COR-L47 (cell line): Measurements from ENCODE around the gene WDR37.

ENCODE experiments used
- DNase-seq: peaks from one replicate; lab custom pipeline; 2025; lab: John Stamatoyannopoulos, UW

The WDR37 gene

GRCh38 chr10:1169981-1170866, 114.0 kb downstream of the WDR37 start:
- no peak for DNase-seq

- DNase-seq: no peak
These were observed 114.6 kb downstream of the WDR37 start for GRCh38 chr10:1170867-1171180.

GRCh38 chr10:1171182-1171581, 115.0 kb downstream of the WDR37 start:
- DNase-seq: no peak

- DNase-seq: no peak
These were observed 115.4 kb downstream of the WDR37 start for GRCh38 chr10:1171586-1171985.

- no peak for DNase-seq
These were observed 116.2 kb downstream of the WDR37 start for GRCh38 chr10:1172256-1172984.

GRCh38 chr10:1173091-1173490, 116.9 kb downstream of the WDR37 start:
- DNase-seq: no peak

GRCh38 chr10:1174022-1174421, 117.8 kb downstream of the WDR37 start:
- no peak for DNase-seq

- no peak for DNase-seq
These were observed 119.9 kb downstream of the WDR37 start for GRCh38 chr10:1175956-1176565.

GRCh38 chr10:1177936-1178335, 121.8 kb downstream of the WDR37 start:
- DNase-seq: no peak

- no peak for DNase-seq
These were observed 122.3 kb downstream of the WDR37 start for GRCh38 chr10:1178506-1178905.

GRCh38 chr10:1179346-1180070, 123.3 kb downstream of the WDR37 start:
- DNase-seq: no peak

GRCh38 chr10:1180071-1180730, 124.0 kb downstream of the WDR37 start:
- no peak for DNase-seq

- DNase-seq: no peak
These were observed 124.7 kb downstream of the WDR37 start for GRCh38 chr10:1180836-1181235.
